Suppressor macrophage (primary cell): ENCODE results near the gene GNB4.
A peak's percentile ranks its signal among the peaks of the same experiment; 100 is the strongest.

Experiments used
- DNase-seq, 4 experiments: peaks; one replicate each; pipeline ENCODE4 v3.0.0-alpha.2; 2020 to 2022

Gene GNB4

DNA sequence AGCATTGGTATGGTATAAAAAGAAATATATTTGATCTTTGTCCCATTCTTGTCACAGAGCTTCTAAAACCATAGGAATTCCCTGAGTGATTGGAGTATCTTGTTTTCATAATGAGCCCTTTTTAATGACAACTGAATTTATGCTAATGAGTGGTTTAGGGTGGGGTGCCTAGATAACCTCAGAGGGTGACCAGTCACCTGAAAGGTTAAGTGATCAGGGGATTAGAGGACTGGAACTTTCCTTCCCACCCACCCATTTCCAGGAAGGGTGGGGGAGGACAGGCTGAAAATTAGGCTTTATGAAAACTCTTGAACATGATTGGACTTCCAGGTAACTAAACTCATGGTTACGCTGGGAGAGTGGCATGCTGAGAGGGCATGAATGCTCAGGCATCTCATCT is 95.3 kb downstream of the GNB4 start:
- DNase-seq: no peak

DNA sequence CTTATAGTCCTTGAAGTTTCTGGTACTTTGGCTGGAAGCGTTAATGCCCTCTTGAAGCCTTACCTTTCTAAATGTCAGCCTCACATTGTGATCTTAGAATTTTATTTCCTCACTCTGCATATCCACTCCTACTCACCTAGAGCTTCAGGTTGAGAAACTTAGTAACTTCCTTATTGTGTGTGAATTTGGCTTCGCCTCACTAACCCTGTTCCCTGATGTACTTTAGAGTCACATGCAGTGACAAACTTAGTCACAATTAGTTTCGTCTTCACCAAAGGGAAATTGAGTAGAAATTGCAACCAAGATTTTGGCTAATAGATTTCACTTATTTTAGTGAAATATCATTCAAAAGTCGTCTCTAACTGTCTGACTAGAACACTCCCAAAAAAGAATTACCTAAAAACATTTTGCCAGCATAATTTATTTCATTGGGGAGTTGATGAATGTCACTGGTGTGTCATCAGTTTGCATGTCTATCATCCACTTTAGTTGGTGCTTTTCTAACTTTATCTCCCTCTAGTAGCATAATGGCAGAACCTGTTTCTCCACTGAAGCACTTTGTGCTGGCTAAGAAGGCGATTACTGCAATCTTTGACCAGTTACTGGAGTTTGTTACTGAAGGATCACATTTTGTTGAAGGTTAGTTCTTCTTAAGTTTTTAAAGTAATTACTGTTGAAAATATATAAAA is 102.8 kb downstream of the GNB4 start:
- DNase-seq: peak; percentile 49 to 86 (median 62)

DNA sequence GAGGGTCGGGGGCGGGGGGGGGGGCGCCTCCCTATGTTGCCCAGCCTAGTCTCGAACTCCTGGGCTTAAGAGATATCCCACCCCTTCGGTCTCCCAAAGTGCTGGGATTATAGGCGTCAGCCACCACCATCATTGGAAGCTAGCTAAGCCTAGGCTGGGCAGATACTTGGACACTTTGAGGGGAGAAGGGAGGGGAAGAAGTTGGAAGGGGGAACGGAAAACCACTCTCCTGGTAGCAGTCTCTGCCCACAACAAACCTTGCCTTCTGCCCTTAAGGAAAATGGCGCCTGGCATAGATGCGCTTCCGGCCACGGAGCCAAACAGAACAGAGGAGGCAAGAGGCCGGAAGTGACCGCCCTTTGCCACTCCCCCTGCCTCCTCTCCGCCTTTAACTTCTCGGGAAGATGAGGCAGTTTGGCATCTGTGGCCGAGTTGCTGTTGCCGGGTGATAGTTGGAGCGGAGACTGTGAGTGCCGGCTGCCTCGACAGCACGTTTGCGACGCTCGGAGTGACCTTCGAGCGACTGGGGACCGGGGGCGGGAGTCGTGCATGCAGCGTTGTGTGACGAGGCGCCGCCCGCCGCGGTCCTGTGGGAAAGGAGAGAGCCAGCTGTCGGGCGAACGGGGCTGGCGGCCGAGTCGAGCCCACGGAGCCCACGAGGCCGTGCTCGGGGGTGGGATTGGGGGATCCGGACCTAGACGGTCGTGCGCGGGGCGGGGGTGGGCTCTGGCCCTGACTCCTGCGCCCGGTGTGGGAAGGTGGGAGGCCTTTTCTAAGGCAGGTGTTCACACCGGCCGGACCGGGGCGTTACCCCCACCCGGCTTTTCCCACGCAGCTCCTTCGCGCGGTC is 103.7 kb downstream of the GNB4 start, which contains the start of gene MFN1:
MFN1 (plus strand) TSS at position 365 of the 850 bp plus-strand sequence. CDS start 1,143 bp downstream, outside the sequence.
- peak; percentile 94 to 98 (median 96) for DNase-seq
